ENCODE results near the gene GZMB.

GRCh38 chr14:24607635-24608514 is 26.1 kb downstream of the GZMB start:
- TF ChIP-seq, protein P1, sequence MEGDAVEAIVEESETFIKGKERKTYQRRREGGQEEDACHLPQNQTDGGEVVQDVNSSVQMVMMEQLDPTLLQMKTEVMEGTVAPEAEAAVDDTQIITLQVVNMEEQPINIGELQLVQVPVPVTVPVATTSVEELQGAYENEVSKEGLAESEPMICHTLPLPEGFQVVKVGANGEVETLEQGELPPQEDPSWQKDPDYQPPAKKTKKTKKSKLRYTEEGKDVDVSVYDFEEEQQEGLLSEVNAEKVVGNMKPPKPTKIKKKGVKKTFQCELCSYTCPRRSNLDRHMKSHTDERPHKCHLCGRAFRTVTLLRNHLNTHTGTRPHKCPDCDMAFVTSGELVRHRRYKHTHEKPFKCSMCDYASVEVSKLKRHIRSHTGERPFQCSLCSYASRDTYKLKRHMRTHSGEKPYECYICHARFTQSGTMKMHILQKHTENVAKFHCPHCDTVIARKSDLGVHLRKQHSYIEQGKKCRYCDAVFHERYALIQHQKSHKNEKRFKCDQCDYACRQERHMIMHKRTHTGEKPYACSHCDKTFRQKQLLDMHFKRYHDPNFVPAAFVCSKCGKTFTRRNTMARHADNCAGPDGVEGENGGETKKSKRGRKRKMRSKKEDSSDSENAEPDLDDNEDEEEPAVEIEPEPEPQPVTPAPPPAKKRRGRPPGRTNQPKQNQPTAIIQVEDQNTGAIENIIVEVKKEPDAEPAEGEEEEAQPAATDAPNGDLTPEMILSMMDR (IDR thresholded peaks at IDR 0.05) = no peak
- TF ChIP-seq POLR2AphosphoS5 (IDR thresholded peaks at IDR 0.05) (no peak), POLR2A (IDR thresholded peaks at IDR 0.05; ENCODE audit: low read depth) (no peak), EP300 (IDR thresholded peaks at IDR 0.05) (no peak)

Data from esophagus muscularis mucosa (tissue), 4 donors.